SKM-1 treated with dmso at 0.1 percent for 144 hours (cell line): ENCODE measurements around the gene NAV3.

Experiments
- DNase-seq: peaks from one replicate; lab custom pipeline; 2025; ENCODE audit not compliant: unreplicated experiment; lab: John Stamatoyannopoulos, UW

The NAV3 gene

GRCh38 chr12:77830583-77831351, at the start of gene NAV3:
Gene NAV3 (plus strand): TSS chr12:77830894. CDS start chr12:77831462, 568 bp downstream.
- no peak for DNase-seq

- no peak for DNase-seq
Measured at GRCh38 chr12:77782034-77782433, 48.7 kb upstream of the NAV3 start.

GRCh38 chr12:77782766-77783165, 47.9 kb upstream of the NAV3 start:
- DNase-seq: no peak

- no peak for DNase-seq
Measured at GRCh38 chr12:77785211-77785610, 45.5 kb upstream of the NAV3 start.

GRCh38 chr12:77786675-77787074, 44.0 kb upstream of the NAV3 start:
- no peak for DNase-seq

GRCh38 chr12:77788231-77789168, 42.2 kb upstream of the NAV3 start:
- DNase-seq: no peak

GRCh38 chr12:77795699-77796098, 35.0 kb upstream of the NAV3 start:
- no peak for DNase-seq

GRCh38 chr12:77796775-77797174, 33.9 kb upstream of the NAV3 start:
- no peak for DNase-seq

GRCh38 chr12:77800501-77800900, 30.2 kb upstream of the NAV3 start:
- no peak for DNase-seq

- DNase-seq: no peak
Measured at GRCh38 chr12:77808534-77808933, 22.2 kb upstream of the NAV3 start.

- no peak for DNase-seq
Measured at GRCh38 chr12:77813558-77813957, 17.1 kb upstream of the NAV3 start.

- no peak for DNase-seq
Measured at GRCh38 chr12:77814386-77814785, 16.3 kb upstream of the NAV3 start.

- DNase-seq: no peak
Measured at GRCh38 chr12:77816196-77816595, 14.5 kb upstream of the NAV3 start.

GRCh38 chr12:77817276-77817675, 13.4 kb upstream of the NAV3 start:
- DNase-seq: no peak

GRCh38 chr12:77818351-77818750, 12.3 kb upstream of the NAV3 start:
- no peak for DNase-seq

- DNase-seq: no peak
Measured at GRCh38 chr12:77821699-77822203, 8.9 kb upstream of the NAV3 start.

- DNase-seq: no peak
Measured at GRCh38 chr12:77833329-77833728, 2.6 kb downstream of the NAV3 start.

- DNase-seq: no peak
Measured at GRCh38 chr12:77834618-77835017, 3.9 kb downstream of the NAV3 start.

GRCh38 chr12:77835969-77836368, 5.3 kb downstream of the NAV3 start:
- DNase-seq: no peak

- no peak for DNase-seq
Measured at GRCh38 chr12:77837876-77838291, 7.2 kb downstream of the NAV3 start.

- no peak for DNase-seq
Measured at GRCh38 chr12:77841521-77841920, 10.8 kb downstream of the NAV3 start.

GRCh38 chr12:77842430-77842829, 11.7 kb downstream of the NAV3 start:
- DNase-seq: no peak
